Lung (tissue), 12 donors: ENCODE results near the gene ANAPC5. TPM values are rescaled to one million over a fixed set of nuclear protein-coding genes. Genes with fewer than 3 reads are reported as not detected.

Source experiments
- ATAC-seq: fragments of 200-7000 bp; cut with Tn5 transposase; one replicate; pipeline ENCODE4 v1.9.1; 2020; ENCODE audit warnings: moderate number of reproducible peaks; ENCODE audit not compliant: insufficient read depth, low FRiP score
- DNase-seq, 3 donors: peaks; one replicate each; pipeline ENCODE4 v3.0.0-alpha.2; 2013 to 2017
- H3K27ac ChIP-seq, 2 donors: one replicate each; pipeline ENCODE4 v1.5.1; 2013; ENCODE audit warnings: mild to moderate bottlenecking in 2 of 2, moderate library complexity in 2 of 2, control low read depth in 1 of 2, inconsistent platforms in 1 of 2, low read depth in 1 of 2, low read length in 1 of 2
- H3K27me3 ChIP-seq, 3 donors: one replicate each; pipeline ENCODE4 v1.5.1; 2013; ENCODE audit warnings: low read length in 2 of 3; ENCODE audit not compliant: control insufficient read depth in 3 of 3, insufficient read depth in 3 of 3
- H3K36me3 ChIP-seq, 4 donors: one replicate each; pipeline ENCODE4 v1.5.1; 2013; ENCODE audit warnings: low read length in 4 of 4, mild to moderate bottlenecking in 1 of 4, moderate library complexity in 1 of 4; ENCODE audit not compliant: control insufficient read depth in 4 of 4, insufficient read depth in 4 of 4
- H3K4me1 ChIP-seq, 5 donors: one replicate each; pipeline ENCODE4 v1.5.1; 2013; ENCODE audit warnings: low read length in 5 of 5, mild to moderate bottlenecking in 2 of 5, moderate library complexity in 1 of 5; ENCODE audit not compliant: control insufficient read depth in 5 of 5, insufficient read depth in 5 of 5
- H3K4me3 ChIP-seq: one replicate; pipeline ENCODE4 v1.5.1; 2013; ENCODE audit warnings: mild to moderate bottlenecking, control low read depth, moderate library complexity
- H3K9ac ChIP-seq, 2 donors: one replicate each; pipeline ENCODE4 v1.5.1; 2013; ENCODE audit warnings: low read length in 2 of 2, control low read depth in 1 of 2; ENCODE audit not compliant: insufficient read depth in 1 of 2
- H3K9me3 ChIP-seq, 4 donors: one replicate each; pipeline ENCODE4 v1.5.1; 2013; ENCODE audit warnings: low read length in 3 of 4, mild to moderate bottlenecking in 1 of 4, moderate library complexity in 1 of 4; ENCODE audit not compliant: control insufficient read depth in 4 of 4, insufficient read depth in 3 of 4
- CTCF ChIP-seq: IDR thresholded peaks from 2 replicates; pipeline ENCODE4 v1.5.1; 2012; ENCODE audit warnings: mild to moderate bottlenecking; ENCODE audit errors: control extremely low read depth, extremely low read depth
- WGBS, 2 donors: extraction: QIAGEN DNeasy Blood & Tissue Kit; methylation state at CpG; one replicate each; pipeline ENCODE4 v1.1.7; 2013; 5-methylcytosine and 5-hydroxymethylcytosine counted together
- polyA plus RNA-seq, 2 donors: library from polyadenylated mRNA; stranded (reverse); fragments of 200-250 nt; gene quantifications; one replicate each; pipeline ENCODE4 v1.2.1, GENCODE V29; 2013
- total RNA-seq, 2 donors: library from RNA; depleted of rRNA in 1 of 2; stranded (reverse); fragments of >200 nt in 1 of 2; gene quantifications; one replicate each; pipeline ENCODE4 v1.2.1, GENCODE V29; 2014 to 2021
- donor health status: control.
- donor health status: control.
- donor health status: Bipolar disorder and iron deficiency.
- donor health status: healthy.
- donor health status: DM: yes; HTN: yes; CAD: no.

ANAPC5 gene
- total and polyA plus RNA-seq, 4 donors: 80.9 to 164 (median 89.3) TPM

- Histone ChIP-seq H3K9me3 (no peaks in the 10 kb centered on the region), H3K4me1 (peaks cover 0 to 23% (median 6%) of the 10 kb centered on the region in 5 donors), H3K27ac (peak within 1 kb of the TSS; percentile 92 to 98), H3K36me3 (peaks cover 0 to 1% (median 0%) of the 10 kb centered on the region in 4 donors), H3K27me3 (no peaks in the 10 kb centered on the region), H3K9ac (peak within 1 kb of the TSS; percentile 80 to 87), H3K4me3 (peak within 1 kb of the TSS; percentile 69)
- DNase-seq (peak; percentile 98 to 99 (median 99)), ATAC-seq (peak; percentile 99)
- TF ChIP-seq CTCF: no peak
- WGBS, 2 donors: 1% methylated on average over 67 to 77 of the region's 77 CpGs
These were observed 47.5 kb upstream of the ANAPC5 start, which contains the start of gene RNF34 for GRCh38 chr12:121399391-121400331. Gene RNF34, plus strand, starts transcription at chr12:121400118. Its CDS starts 95 bp downstream, at chr12:121400213.

GRCh38 chr12:121398355-121398754 is 46.1 kb upstream of the ANAPC5 start:
- H3K27ac ChIP-seq: no peak overlapping the region
- H3K9me3 ChIP-seq: no peaks in the 10 kb centered on the region
- no peak for TF ChIP-seq CTCF
- no peaks in the 10 kb centered on the region for H3K27me3 ChIP-seq
- ATAC-seq (no peak), DNase-seq (no peak)
- WGBS, 2 donors: 98 to 99% methylated on average over 5 of the region's 5 CpGs
- no peaks in the 10 kb centered on the region for H3K36me3 ChIP-seq
- H3K9ac ChIP-seq: no peak overlapping the region
- peaks cover 0 to 23% (median 6%) of the 10 kb centered on the region in 5 donors for H3K4me1 ChIP-seq
- no peak overlapping the region for H3K4me3 ChIP-seq

- no peak overlapping the region for H3K4me3 ChIP-seq
- peaks cover 0 to 23% (median 6%) of the 10 kb centered on the region in 5 donors for H3K4me1 ChIP-seq
- no peaks in the 10 kb centered on the region for H3K9me3 ChIP-seq
- no peaks in the 10 kb centered on the region for H3K36me3 ChIP-seq
- WGBS, 2 donors: 93 to 96% methylated on average over 14 of the region's 14 CpGs
- H3K27ac ChIP-seq: no peak overlapping the region
- no peaks in the 10 kb centered on the region for H3K27me3 ChIP-seq
- H3K9ac ChIP-seq: no peak overlapping the region
- DNase-seq: no peak
- no peak for ATAC-seq
- TF ChIP-seq CTCF: no peak
These were observed 45.3 kb upstream of the ANAPC5 start for GRCh38 chr12:121397521-121397920.
